Coronary artery (tissue), 2 donors: ENCODE results near the gene APBB2.
"Not testable (repeated sequence)": the region's sequence is repeated elsewhere in the genome, so short reads cannot be mapped to it uniquely, and the experiment has no call there.

ENCODE experiments used
- DNase-seq: peaks from one replicate; pipeline ENCODE4 v3.0.0-alpha.2; 2017; ENCODE audit warnings: low spot score
- H3K27ac ChIP-seq, 2 donors: fragments of 200-600 bp; sonication (generic); one replicate each; pipeline ENCODE4 v1.5.1; 2016 to 2019
- H3K4me3 ChIP-seq: fragments of 200-600 bp; sonication (generic); 2 replicates; pipeline ENCODE4 v1.5.1; 2016; ENCODE audit warnings: mild to moderate bottlenecking, moderate library complexity
- CTCF ChIP-seq: fragments of 200-600 bp; sonication (generic); IDR thresholded peaks from one replicate; pipeline ENCODE4 v1.5.1; 2019; ENCODE audit warnings: antibody characterized with exemption

Gene APBB2

GRCh38 chr4:41000356-41000755 is 214.0 kb downstream of the APBB2 start:
- Histone ChIP-seq H3K27ac (no peak overlapping the region), H3K4me3 (no peak overlapping the region)
- TF ChIP-seq CTCF = no peak

GRCh38 chr4:40998675-40999358 is 215.5 kb downstream of the APBB2 start:
- TF ChIP-seq CTCF = no peak

More at GRCh38 chr4:41000356-41000755, 214.0 kb downstream of the APBB2 start:
- DNase-seq = no peak

GRCh38 chr4:40995850-40996249 is 218.5 kb downstream of the APBB2 start:
- no peak for DNase-seq
- TF ChIP-seq CTCF = no peak
- H3K4me3 ChIP-seq = no peak overlapping the region
- H3K27ac ChIP-seq = no peak overlapping the region

More at GRCh38 chr4:40998675-40999358, 215.5 kb downstream of the APBB2 start:
- Histone ChIP-seq H3K4me3 (no peak overlapping the region), H3K27ac (peak overlapping the region in 1 of 2 donors; percentile 35)
- DNase-seq = no peak

- H3K27ac ChIP-seq = peak overlapping the region in 1 of 2 donors; percentile 31
- H3K4me3 ChIP-seq, DNase-seq: not testable (repeated sequence)
Measured at GRCh38 chr4:40994321-40994720, 220.0 kb downstream of the APBB2 start.

GRCh38 chr4:40993296-40993693 is 221.0 kb downstream of the APBB2 start:
- not testable (repeated sequence) for DNase-seq, H3K4me3 ChIP-seq
- peak overlapping the region; percentile 12 to 66 for H3K27ac ChIP-seq

- Histone ChIP-seq H3K27ac (peak overlapping the region; percentile 12 to 66), H3K4me3 (no peak overlapping the region)
- no peak for DNase-seq
- no peak for TF ChIP-seq CTCF
Measured at GRCh38 chr4:40992472-40993295, 221.7 kb downstream of the APBB2 start.

GRCh38 chr4:40991908-40992307 is 222.4 kb downstream of the APBB2 start:
- TF ChIP-seq CTCF = no peak
- DNase-seq = no peak
- H3K4me3 ChIP-seq = no peak overlapping the region
- H3K27ac ChIP-seq = peak overlapping the region in 1 of 2 donors; percentile 15

- DNase-seq = no peak
- Histone ChIP-seq H3K4me3 (no peak overlapping the region), H3K27ac (peak overlapping the region in 1 of 2 donors; percentile 42)
- TF ChIP-seq CTCF = no peak
Measured at GRCh38 chr4:40990899-40991265, 223.5 kb downstream of the APBB2 start.
